Airway epithelial cell (primary cell): ENCODE measurements around the gene LRRC3B. TPM values are rescaled to one million over a fixed set of nuclear protein-coding genes. Genes with fewer than 3 reads are reported as not detected.

Experiments
- total RNA-seq: library from RNA; depleted of rRNA; stranded (reverse); fragments of >200 nt; gene quantifications from 2 replicates; pipeline ENCODE4 v1.2.3, GENCODE V29; 2015

Gene LRRC3B
- not detected in 2 replicates for total RNA-seq

GRCh38 chr3:26622621-26623418, at the start of gene LRRC3B:
TSS of gene LRRC3B (plus strand) at chr3:26622772. CDS start at chr3:26709673, 86,901 bp downstream.

